Measurements from ENCODE around the gene ELFN1.
"Not testable (repeated sequence)": the region's sequence is repeated elsewhere in the genome, so short reads cannot be mapped to it uniquely, and the experiment has no call there.

Gene ELFN1

GRCh38 chr7:1709281-1709680 lies 39.2 kb downstream of the ELFN1 start:
- DNase-seq (ENCODE audit: low read depth): no peak

DNA sequence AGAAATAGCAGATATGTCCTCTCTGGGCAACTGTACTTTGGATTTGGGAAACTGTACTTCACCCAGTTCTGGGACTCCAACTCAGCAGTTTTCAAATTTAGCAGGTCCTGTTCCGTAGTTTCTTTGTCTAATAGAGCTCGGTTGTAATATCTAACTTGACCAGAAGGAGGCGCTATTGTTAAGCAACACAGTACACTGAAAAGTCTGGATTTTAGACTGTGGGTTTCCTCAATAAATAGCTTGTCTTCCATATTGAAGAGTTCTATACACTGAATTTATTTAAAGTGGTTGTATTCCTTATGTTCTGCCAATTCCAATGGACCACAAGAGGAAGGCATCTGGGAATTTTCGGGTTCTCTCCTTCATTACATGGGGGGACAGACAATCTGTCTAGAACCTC lies 39.8 kb downstream of the ELFN1 start:
- no peak for DNase-seq (ENCODE audit: low read depth)

- DNase-seq (ENCODE audit: low read depth): no peak
Measured at GRCh38 chr7:1710936-1711335, 40.9 kb downstream of the ELFN1 start.

DNA sequence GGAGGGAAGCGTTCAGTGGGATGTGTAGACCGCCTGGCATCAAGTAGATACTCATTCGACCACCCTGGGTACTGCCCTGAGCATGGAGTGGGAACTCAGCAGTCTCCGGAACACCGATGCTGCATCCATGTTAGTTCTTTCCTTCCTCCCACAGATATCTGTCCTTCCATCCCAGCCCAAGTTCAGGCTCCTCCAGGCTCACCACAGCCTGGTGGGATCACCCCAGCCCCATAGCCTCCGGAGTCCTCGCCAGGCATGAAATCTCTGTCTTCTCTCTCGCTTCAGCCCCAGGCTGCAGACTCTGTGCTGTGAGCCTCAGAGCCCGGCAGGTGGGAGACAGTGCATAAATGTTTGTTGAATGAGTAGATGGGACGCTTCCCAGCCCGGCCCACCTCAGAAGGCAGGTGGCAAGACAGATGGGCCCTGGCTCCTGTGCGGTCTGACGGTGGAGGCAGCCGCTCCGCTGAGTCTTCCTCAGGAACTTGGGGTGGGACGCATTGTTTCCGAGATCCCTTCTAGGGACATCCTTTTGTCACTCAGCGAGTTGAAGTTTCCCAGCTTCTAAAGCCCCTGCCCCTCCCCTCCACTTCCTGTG lies 42.9 kb downstream of the ELFN1 start:
- no peak for DNase-seq (ENCODE audit: low read depth)

- DNase-seq (ENCODE audit: low read depth): no peak
Measured at GRCh38 chr7:1713502-1714484, 43.7 kb downstream of the ELFN1 start.

DNA sequence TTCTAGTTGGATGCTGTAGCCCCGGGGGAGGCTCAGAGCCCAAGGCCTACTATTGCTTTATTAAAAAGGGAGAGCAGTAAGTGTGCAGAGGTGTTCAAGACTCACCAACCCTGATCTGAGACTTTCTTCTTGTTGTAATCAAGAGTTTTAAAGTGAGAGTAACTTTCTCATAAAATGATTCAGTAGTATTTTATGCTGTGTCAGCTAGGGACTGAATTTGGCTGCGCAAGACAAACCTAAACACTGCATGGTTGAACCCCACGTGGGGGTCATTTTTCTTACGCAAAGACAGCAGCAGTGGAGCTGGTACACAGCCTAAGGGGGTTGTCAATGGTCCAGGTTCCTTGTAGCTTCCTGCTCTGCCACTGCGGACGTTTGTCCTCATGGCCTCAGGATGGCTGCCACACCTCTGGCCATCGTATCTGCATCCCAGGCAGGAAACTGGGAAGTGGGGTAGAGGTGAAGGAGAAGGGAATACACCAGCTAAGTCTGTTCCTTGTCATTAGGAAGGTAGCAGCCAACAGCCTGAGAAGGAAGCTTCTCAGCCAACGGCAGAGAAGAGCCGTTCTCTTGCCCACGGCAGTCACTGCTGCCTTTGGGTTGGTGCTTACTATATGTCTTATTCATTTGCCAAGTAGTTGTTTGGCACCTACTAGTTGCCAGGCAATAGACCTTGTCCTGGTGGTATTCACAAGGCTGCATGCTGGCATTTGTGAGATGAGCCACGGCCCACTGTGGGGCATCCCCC lies 44.7 kb downstream of the ELFN1 start:
- no peak for DNase-seq (ENCODE audit: low read depth)

GRCh38 chr7:1715331-1715625 lies 45.2 kb downstream of the ELFN1 start:
- DNase-seq (ENCODE audit: low read depth): no peak

- DNase-seq (ENCODE audit: low read depth): no peak
Measured at GRCh38 chr7:1715671-1716074, 45.6 kb downstream of the ELFN1 start.

DNA sequence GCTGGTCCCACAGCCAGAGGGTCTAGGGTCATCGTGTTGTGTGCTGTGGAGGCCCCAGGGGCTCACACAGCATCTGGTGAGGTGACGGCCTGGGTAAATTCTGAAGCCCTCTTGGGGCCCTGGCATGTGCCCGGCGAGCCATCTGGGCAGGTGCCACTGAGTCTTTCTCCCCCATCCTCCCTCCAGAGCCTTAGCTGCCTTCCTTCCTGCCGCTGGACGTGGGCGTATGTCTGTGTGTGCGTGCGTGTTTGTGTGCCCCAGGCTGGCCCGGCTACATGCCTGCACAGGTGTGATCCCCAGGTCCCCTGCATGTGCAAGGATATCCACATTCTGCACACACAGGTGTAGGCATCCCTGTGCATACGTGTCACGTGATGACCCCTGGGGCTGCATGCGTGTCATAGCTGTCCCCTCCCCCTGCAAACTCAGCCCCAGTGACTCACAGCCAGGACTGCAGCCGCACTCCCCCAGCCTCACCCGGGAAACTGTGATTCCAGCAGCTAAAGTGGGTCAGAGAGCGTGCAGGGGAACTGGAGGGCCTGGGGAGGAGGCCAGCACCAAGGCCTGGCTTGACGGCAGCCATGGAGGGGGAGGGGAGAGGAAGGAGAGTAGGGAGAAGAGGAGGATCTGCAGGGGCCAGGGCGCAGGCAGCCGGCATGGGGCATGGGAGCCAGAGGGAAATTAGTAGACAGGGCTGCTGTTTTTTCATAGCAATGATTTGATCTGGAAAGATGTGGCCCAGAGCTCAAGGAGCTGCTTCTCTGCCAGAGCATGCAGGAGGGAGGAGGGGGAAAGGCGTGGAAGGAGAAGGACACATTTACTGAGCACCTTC lies 46.4 kb downstream of the ELFN1 start:
- DNase-seq (ENCODE audit: low read depth): no peak

GRCh38 chr7:1717095-1717483 lies 47.0 kb downstream of the ELFN1 start:
- no peak for DNase-seq (ENCODE audit: low read depth)

- no peak for DNase-seq (ENCODE audit: low read depth)
Measured at GRCh38 chr7:1717903-1718676, 48.0 kb downstream of the ELFN1 start.

GRCh38 chr7:1718850-1719249 lies 48.8 kb downstream of the ELFN1 start:
- not testable (repeated sequence) for DNase-seq (ENCODE audit: low read depth)

GRCh38 chr7:1719256-1719655 lies 49.2 kb downstream of the ELFN1 start:
- not testable (repeated sequence) for DNase-seq (ENCODE audit: low read depth)

GRCh38 chr7:1719913-1720312 lies 49.8 kb downstream of the ELFN1 start:
- no peak for DNase-seq (ENCODE audit: low read depth)

GRCh38 chr7:1720326-1720725 lies 50.2 kb downstream of the ELFN1 start:
- no peak for DNase-seq (ENCODE audit: low read depth)

- DNase-seq (ENCODE audit: low read depth): no peak
Measured at GRCh38 chr7:1721047-1721690, 51.1 kb downstream of the ELFN1 start.

- no peak for DNase-seq (ENCODE audit: low read depth)
Measured at GRCh38 chr7:1723254-1723653, 53.2 kb downstream of the ELFN1 start.

DNA sequence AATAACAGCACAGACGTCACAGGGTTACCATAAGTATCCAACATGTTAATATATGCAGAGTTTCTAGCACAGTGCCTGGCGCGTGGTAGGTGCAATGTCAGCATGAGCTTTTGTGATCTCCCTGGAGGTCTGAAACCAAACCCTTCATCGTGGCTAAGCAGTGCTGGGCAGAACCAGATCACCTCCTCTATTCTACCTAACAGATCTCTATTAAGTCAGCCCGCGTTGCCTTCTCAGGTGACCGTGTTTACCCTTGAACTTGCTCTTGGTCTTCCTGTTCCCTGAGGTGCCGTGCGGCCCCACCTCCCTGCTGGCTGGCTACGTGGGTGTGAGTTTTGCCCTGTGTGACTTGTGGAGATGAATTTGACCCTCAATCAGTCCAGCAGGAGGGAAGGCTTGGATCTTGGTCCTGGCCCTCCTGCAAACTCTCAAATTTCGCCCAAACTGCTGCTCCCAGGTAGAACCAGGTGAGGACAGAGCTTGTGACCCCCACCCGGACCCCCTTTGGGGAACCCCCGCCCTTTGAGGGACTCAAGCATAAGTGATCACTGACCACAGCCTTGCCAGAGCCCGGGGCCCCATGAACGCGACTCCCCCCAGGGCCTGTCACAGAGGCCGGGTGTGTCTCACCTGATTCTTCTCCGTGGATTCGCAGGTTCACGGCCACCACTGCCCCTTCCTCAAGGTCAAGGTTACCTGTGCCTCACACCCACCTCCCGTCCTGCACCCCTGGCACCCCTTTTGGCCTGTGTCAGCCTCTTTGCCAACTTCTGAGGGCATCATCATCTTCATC lies 54.2 kb downstream of the ELFN1 start:
- DNase-seq (ENCODE audit: low read depth): no peak

- no peak for DNase-seq (ENCODE audit: low read depth)
Measured at GRCh38 chr7:1725199-1725690, 55.2 kb downstream of the ELFN1 start.
